ENCODE results near the gene CABP1. TPM values are rescaled to one million over a fixed set of nuclear protein-coding genes. Genes with fewer than 3 reads are reported as not detected.

The CABP1 gene
- total RNA-seq, 6 experiments from 2014 or later = 0.26 TPM; not detected in 5

GRCh38 chr12:120646044-120646443, 5.6 kb downstream of the CABP1 start:
- ATAC-seq (peak in 1 of 4 donors; percentile 47), DNase-seq (peak in 1 of 3 donors; percentile 5)
- no peak for TF ChIP-seq POLR2A (IDR thresholded peaks at IDR 0.05)
- TF ChIP-seq, protein P1, sequence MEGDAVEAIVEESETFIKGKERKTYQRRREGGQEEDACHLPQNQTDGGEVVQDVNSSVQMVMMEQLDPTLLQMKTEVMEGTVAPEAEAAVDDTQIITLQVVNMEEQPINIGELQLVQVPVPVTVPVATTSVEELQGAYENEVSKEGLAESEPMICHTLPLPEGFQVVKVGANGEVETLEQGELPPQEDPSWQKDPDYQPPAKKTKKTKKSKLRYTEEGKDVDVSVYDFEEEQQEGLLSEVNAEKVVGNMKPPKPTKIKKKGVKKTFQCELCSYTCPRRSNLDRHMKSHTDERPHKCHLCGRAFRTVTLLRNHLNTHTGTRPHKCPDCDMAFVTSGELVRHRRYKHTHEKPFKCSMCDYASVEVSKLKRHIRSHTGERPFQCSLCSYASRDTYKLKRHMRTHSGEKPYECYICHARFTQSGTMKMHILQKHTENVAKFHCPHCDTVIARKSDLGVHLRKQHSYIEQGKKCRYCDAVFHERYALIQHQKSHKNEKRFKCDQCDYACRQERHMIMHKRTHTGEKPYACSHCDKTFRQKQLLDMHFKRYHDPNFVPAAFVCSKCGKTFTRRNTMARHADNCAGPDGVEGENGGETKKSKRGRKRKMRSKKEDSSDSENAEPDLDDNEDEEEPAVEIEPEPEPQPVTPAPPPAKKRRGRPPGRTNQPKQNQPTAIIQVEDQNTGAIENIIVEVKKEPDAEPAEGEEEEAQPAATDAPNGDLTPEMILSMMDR (IDR thresholded peaks at IDR 0.05) = no peak
- Histone ChIP-seq H3K36me3 (no peaks in the 10 kb centered on the region), H3K27ac (no peak overlapping the region), H3K4me1 (peaks cover 0 to 7% (median 0%) of the 10 kb centered on the region in 4 donors), H3K4me3 (no peak overlapping the region), H3K27me3 (peaks cover 0 to 28% of the 10 kb centered on the region in 2 donors), H3K9me3 (no peaks in the 10 kb centered on the region)
- WGBS (ENCODE audit: insufficient coverage, low coverage, low lambda C conversion rate, missing lambda C conversion rate) = 28% methylated on average over 5 of the region's 6 CpGs
- intact Hi-C loops (cut with DNase I) = loop anchor here in 1 of 2 donors (5.0 to 10.0 kb wide), 3 partner anchors 64 to 349 kb away; partner anchors contain the start of genes POP5 and UNC119B

GRCh38 chr12:120647375-120647755, 6.9 kb downstream of the CABP1 start:
- 66% methylated on average over 7 of the region's 13 CpGs for WGBS (ENCODE audit: insufficient coverage, low coverage, low lambda C conversion rate, missing lambda C conversion rate)
- no peak overlapping the region for H3K4me3 ChIP-seq
- intact Hi-C loops (cut with DNase I) = loop anchor here in 1 of 2 donors (5.0 to 10.0 kb wide), 3 partner anchors 65 to 347 kb away; partner anchors contain the start of genes POP5 and UNC119B
- no peaks in the 10 kb centered on the region for H3K36me3 ChIP-seq
- no peak for TF ChIP-seq POLR2A (IDR thresholded peaks at IDR 0.05)
- TF ChIP-seq, protein P1 (IDR thresholded peaks at IDR 0.05) = no peak
- H3K4me1 ChIP-seq = no peaks in the 10 kb centered on the region
- peaks cover 0 to 15% of the 10 kb centered on the region in 2 donors for H3K27me3 ChIP-seq
- no peak overlapping the region for H3K27ac ChIP-seq
- no peaks in the 10 kb centered on the region for H3K9me3 ChIP-seq
- DNase-seq (peak in 1 of 3 donors; percentile 10), ATAC-seq (no peak)

DNA sequence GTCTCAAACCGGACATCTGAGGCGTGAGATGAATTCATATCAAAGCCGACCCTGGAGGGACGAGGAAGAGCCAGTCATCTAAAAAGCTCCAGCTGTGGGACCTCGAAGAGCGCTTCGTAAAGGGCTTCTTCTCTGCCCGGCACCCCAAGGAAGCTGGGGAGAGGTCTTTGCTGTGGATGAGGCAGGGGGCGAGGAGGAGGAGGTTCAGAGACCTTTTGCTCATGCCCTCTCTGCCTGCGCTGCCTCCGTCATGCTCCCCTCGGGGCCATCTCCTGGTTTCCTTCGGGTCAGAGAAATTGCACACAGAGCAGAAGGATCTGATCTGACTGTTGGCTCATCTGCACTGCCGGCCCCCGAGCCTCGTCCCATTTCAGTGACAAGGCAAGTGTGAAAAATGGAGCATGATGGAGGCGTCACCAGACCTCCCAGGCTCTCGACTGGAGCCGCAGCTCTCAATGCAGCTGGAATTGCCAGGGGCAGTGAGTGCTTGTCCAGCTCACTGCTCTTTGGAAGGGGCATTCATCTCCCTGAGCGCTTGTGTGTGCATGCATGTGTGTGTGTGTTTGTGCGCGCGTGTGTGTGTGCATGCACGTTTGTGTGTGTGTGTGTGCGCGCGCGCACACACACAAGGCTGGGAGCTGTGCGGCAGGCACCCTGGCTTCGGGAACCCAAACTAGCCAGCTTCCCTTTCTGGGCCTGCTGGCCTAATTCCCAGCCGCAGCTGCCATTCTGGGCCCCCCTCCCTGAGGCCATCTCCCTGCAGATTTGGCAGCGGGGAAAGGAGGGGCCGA, 9.2 kb downstream of the CABP1 start:
- TF ChIP-seq, protein P1 (IDR thresholded peaks at IDR 0.05) = peak in 1 of 4 donors; percentile 4
- no peak for TF ChIP-seq POLR2A (IDR thresholded peaks at IDR 0.05)
- no peaks in the 10 kb centered on the region for H3K9me3 ChIP-seq
- intact Hi-C loops (cut with DNase I) = loop anchor here (5.0 to 10.0 kb wide), 5 partner anchors 65 to 345 kb away; partner anchors contain the start of genes POP5 (in 2 of the 2) and UNC119B (in 1 of the 2)
- ATAC-seq (no peak), DNase-seq (peak in 1 of 3 donors; percentile 19)
- no peaks in the 10 kb centered on the region for H3K36me3 ChIP-seq
- H3K27me3 ChIP-seq = no peaks in the 10 kb centered on the region
- no peak overlapping the region for H3K4me3 ChIP-seq
- no peaks in the 10 kb centered on the region for H3K4me1 ChIP-seq
- WGBS (ENCODE audit: insufficient coverage, low coverage, low lambda C conversion rate, missing lambda C conversion rate) = 18% methylated on average over 20 of the region's 33 CpGs
- no peak overlapping the region for H3K27ac ChIP-seq

DNA sequence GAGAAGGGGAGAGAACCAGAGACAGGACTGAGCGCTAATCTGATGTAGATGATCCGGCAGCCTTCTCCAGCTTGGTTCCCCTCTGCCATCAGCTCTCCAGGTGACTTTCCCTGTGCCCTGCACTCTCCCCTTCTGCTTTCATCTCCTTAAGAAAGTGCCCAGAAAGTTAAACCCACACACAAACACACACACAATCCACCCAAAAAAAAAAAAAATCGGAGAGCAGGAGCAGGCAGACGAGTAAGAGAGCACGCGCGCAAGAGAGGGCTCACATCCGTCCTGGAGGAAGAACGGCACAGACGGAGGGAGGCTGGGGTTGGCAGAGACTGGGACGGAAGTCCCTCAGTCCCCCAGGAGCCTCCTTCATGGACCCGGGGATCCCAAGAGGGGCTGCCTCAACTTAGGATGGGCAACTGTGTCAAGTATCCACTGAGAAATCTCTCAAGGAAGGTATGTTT, 9.8 kb downstream of the CABP1 start:
- intact Hi-C loops (cut with DNase I) = loop anchor here in 1 of 2 donors (5.0 to 10.0 kb wide), 2 partner anchors 65 to 67 kb away; partner anchors contain the start of gene POP5
- no peak overlapping the region for H3K27ac ChIP-seq

More for the DNA sequence above, 9.8 kb downstream of the CABP1 start:
- DNase-seq (peak in 1 of 3 donors; percentile 2), ATAC-seq (no peak)
- Histone ChIP-seq H3K27me3 (no peaks in the 10 kb centered on the region), H3K4me3 (no peak overlapping the region), H3K9me3 (no peaks in the 10 kb centered on the region), H3K36me3 (no peaks in the 10 kb centered on the region), H3K4me1 (no peaks in the 10 kb centered on the region)
- TF ChIP-seq POLR2A (IDR thresholded peaks at IDR 0.05) = no peak
- TF ChIP-seq, protein P1 (IDR thresholded peaks at IDR 0.05) = no peak
- 72% methylated on average over 7 of the region's 12 CpGs for WGBS (ENCODE audit: insufficient coverage, low coverage, low lambda C conversion rate, missing lambda C conversion rate)
